EL (cell line): ENCODE measurements around the gene RASGRF2.

Experiments used
- DNase-seq: peaks from one replicate; pipeline ENCODE4 v3.0.0-alpha.2; 2016

Gene RASGRF2, protein sequence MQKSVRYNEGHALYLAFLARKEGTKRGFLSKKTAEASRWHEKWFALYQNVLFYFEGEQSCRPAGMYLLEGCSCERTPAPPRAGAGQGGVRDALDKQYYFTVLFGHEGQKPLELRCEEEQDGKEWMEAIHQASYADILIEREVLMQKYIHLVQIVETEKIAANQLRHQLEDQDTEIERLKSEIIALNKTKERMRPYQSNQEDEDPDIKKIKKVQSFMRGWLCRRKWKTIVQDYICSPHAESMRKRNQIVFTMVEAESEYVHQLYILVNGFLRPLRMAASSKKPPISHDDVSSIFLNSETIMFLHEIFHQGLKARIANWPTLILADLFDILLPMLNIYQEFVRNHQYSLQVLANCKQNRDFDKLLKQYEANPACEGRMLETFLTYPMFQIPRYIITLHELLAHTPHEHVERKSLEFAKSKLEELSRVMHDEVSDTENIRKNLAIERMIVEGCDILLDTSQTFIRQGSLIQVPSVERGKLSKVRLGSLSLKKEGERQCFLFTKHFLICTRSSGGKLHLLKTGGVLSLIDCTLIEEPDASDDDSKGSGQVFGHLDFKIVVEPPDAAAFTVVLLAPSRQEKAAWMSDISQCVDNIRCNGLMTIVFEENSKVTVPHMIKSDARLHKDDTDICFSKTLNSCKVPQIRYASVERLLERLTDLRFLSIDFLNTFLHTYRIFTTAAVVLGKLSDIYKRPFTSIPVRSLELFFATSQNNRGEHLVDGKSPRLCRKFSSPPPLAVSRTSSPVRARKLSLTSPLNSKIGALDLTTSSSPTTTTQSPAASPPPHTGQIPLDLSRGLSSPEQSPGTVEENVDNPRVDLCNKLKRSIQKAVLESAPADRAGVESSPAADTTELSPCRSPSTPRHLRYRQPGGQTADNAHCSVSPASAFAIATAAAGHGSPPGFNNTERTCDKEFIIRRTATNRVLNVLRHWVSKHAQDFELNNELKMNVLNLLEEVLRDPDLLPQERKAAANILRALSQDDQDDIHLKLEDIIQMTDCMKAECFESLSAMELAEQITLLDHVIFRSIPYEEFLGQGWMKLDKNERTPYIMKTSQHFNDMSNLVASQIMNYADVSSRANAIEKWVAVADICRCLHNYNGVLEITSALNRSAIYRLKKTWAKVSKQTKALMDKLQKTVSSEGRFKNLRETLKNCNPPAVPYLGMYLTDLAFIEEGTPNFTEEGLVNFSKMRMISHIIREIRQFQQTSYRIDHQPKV (N-terminal part only)

DNA sequence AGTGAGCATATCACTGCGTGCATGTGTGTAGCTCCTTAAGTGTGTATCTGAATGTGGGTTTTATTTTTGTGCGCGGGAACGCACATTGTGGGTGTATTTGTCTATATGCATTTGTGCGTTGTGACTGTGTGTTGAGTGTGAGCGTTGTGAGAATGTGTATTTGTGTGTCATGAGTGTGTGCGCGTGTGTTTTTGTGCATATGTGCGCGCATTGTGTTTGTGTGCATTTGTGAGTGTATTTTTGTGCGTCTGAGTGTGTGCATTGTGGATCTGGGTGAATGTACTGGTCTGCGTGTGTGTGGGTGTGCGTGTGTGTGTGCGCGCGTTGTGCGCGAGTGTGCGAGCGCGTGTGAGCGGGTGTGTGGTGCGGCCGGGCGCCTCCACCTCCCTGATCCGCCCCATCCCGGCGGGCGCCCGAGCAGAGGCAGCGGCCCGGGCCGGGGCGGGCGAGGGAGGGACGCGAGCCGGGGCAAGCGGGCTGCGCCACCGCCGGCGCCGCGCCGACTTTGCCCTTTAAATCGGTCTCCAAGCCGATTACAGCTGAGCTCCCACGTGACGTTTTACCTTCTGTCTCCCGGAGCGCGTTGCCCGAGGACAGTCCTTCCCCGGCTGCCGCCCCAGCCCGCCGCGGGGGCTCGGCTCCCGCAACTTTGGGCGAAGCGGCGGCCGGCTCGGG lies at the start of gene RASGRF2:
RASGRF2 (plus strand) TSS at position 596 of the 675 bp plus-strand sequence. CDS start 376 bp downstream, outside the sequence.
- DNase-seq, result peak; percentile 52

DNA sequence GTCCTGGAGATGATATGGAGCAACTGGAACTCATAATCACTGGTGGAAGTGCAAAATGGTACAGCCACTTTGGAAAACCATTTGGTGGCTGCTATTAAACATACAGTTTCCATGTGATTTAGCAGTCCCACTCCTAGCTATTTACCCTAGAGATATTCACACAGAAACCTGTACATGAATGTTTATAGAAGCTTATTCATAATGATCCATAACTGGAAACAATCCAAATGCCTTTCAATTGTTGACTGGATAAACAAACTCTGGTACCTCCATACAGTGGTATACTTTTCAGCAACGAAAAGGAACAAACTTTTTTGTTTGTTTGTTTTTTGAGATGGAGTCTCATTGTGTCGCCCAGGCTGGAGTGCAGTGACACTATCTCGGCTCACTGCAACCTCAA lies 47.7 kb upstream of the RASGRF2 start:
- no peak for DNase-seq

DNA sequence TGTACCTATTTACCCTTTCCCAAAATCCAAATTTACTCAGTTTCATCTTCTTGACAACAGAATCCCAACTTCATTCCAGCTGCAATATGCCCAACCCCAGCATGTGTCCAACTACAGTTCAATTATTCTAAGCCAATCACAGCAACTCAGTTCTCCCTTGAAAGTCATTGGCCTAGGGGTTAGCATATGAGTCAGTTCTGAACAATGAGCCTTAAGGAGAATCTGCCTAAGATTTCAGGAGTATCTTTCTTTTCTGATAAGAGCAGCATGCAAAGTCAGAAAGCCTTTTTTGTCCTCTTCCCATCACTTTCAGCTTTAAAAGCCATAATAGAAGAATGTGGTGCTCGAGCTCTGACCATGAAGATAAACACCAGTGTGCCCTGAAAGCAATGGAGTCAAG lies 44.4 kb upstream of the RASGRF2 start:
- peak; percentile 56 for DNase-seq

DNA sequence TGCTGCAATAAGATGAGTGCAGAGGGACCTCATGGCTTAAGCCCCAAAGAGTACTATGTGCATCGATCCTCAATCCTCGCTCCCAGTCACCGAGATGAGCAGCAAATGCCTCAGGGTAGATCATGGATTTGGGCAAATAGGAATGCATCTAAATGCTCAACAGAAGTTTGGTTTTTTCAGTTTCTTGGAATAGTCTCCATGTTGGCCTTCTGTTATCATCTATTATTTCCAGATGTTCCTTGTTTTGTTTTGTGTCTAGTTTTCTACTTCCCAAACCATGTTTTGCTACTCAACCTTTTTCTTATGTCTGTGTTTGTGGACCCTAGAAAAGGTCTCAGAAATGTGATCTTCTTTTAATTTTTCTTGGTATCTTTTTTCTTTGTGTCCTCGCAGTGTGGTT lies 43.5 kb upstream of the RASGRF2 start:
- no peak for DNase-seq

DNA sequence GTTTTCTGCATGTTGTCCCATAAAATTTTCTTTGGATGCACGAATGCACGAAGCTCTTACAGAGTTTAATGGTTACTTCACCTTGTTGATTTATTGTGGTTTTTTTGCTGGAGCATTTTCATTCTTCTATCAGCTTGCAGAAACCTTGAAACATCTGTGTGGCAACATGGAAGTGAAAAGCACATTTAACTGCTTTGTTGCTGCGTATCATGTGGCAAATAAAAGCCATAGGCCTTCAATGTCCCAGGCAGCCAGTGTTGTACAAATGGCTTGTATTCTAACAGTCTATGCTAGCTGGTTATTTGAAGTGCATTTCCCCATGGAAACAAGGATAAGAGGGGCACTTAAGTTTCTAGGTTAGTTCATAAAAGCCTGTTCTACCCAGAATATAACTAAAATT lies 42.5 kb upstream of the RASGRF2 start:
- no peak for DNase-seq

DNA sequence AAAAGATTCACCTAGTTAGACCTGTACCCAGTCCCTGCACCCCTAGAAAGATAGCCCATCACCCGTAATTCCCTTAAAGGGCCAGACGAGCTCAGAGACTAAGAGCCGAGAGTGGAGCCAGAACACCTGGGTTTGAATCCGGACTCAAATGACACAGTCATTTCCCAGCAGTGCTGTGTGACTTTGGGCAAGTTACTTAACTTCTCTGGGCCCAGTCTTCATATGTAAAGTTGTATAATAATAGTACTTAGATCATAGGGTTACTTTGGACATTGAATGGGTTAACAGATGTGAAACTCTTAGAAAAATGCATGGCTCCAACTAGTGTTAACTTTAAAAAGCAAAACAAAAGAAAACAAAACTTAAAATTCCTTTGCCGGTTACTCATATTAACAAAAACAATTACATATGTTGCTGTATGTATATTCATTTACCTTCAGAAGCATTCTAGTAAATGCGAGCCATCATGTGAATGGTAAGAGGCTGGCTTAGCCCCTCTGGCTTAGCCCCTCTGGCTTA lies 40.4 kb upstream of the RASGRF2 start:
- peak; percentile 43 for DNase-seq

DNA sequence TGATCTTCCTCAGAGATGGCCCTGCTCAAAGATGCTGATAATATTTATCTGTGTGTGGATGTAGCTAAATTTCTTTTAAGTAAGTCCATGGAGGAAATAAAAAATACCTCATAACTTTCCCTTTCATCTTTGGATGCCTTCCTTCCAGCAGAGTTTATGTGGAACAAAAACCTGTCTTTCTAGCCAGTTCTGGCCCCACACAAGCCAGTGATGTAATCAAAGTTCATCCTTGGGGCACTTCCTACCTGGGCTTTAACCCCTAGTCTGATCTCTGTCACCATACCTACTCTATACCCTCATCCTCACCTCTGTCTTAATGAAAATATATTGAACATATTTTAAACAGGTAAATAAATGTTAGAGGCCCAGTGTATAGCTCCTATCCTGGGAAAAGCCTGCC lies 39.8 kb upstream of the RASGRF2 start:
- no peak for DNase-seq

DNA sequence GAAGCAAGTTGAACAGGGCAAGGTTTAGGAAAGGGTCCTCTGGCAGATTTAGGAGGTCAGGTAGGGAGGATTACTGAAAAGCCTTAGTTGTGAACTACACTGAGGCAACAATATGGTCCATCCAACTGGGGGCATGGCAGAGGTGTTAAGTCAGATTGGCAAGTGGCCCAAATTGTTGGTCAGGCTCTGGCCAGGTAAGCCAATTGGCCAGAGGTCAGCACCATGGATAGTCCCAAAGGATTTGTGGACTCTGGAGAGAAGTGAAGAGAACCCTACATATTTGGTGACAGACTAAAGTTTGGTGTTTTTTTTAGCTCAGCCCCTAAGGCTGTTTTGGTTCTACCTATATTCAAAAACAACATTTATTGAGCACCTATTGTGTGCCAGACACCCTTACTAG lies 39.1 kb upstream of the RASGRF2 start:
- DNase-seq, result no peak

DNA sequence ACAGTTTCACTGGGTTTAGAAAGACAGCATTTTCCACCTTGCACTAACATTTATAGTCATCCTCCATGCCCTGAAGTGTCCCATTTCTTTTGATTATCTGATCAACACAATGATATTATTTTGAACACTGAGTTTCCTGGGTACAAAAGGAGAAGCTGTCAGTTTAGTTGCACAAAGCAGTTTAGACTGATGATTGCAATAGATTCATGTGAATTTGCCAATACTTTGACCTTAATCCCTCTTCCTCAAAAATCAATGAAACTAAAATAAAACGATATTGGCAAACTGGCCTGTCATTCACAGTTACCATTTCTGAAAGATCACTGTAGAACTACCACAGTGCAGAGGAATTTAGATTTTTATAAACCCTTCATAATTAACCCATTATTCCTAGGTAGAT lies 34.2 kb upstream of the RASGRF2 start:
- no peak for DNase-seq

DNA sequence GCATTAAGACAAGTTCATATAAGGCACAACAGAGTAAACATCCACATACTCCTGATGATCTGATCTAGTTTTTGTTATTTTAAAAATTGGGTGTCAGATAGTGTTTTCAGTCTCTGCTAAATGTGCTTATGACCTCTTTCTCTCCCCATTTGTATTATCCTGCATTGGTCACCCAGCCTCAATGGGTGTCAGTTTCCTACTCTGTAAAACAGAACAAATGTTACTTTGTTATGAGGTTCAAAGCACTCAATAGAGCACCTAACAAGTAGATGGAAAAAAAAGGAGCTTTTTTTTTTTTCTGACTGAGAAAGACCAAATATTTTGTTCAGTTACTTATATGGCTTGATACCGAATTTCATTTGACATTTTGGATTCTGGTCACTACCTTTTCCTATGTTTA lies 33.6 kb upstream of the RASGRF2 start:
- no peak for DNase-seq

DNA sequence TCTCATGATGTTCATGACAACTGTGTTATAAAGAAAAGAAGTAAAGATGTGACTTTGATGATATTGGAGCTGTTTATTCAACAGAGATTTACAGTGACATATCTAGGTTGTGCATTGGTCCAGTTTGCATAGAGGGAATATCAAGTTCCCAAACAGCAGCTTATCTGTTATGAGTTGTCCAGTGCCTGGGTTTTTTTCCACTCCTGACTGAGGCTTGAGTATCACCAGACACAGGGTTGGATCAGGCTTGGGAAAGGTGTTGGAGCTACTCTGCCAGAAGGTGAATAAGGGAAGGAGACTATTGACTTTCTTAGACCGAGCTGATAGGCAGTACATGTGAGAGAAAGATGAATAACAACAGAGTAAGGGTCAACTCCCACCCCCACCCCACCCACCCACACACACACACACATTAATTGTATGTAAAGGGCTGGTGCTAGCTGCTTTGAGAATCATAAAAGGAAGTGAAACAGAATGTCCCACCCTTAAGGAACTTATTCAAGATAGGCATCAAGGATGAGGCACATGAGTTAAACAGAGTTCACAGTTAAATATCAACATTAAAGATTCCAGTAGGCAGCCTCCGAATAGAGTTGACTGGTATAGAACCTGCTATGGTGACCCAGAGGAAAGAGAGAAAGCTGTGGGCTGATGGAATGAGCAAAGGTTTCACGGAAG lies 33.0 kb upstream of the RASGRF2 start:
- DNase-seq, result no peak

DNA sequence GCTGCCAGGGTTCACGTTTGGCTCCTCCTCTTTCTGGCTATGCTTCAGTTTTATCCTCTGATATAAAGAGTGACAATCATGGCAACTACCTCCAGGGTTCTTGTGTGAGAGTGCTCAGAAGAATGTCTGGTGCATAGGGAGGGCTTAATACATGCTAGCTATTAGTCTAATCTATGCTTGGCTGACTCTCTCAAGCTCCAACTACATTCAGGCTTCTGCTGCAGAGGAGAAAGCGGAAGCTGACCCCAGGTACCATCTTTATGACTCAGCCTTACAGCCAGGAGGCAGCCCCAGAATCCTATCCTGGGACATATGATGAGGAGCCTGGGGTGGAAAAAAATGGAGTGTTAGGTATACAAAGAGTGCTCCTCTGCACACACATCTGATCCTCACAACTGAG lies 32.1 kb upstream of the RASGRF2 start:
- no peak for DNase-seq

DNA sequence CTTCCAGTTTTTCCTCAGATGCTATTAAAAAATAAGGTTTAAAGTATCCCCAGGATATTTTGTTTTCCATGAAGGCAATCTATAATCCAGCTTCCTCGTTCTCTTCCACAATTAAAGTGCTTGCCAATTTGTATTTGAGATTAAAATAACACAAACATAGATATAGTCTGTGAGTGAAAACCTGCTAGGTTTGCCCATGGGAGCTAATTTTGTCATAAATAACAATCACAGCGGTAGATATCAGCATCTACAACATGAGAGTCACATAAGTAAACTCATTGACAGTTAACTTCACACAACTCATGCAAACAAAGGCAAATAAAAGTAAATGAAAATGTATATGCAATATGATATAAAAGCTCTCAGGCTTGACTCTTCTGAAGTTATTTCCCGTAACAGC lies 29.2 kb upstream of the RASGRF2 start:
- no peak for DNase-seq

DNA sequence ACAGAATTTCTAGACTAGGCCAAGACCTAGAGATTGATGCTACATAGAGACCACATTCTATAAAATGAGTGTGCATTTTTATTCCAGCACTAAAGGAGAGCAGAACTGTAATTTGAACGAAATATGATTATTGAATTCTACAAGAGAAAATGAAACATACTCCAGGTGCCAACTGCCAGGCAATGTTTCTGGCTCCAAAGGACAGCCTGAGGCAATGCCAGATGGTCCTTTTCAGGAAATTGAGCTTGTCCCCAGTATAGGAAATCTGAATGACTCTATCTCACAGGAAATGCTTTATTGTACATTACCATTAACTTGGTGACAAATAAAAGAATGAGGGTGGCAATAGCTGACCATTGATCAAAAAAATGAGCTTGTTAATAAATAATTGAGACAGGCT lies 28.8 kb upstream of the RASGRF2 start:
- no peak for DNase-seq

DNA sequence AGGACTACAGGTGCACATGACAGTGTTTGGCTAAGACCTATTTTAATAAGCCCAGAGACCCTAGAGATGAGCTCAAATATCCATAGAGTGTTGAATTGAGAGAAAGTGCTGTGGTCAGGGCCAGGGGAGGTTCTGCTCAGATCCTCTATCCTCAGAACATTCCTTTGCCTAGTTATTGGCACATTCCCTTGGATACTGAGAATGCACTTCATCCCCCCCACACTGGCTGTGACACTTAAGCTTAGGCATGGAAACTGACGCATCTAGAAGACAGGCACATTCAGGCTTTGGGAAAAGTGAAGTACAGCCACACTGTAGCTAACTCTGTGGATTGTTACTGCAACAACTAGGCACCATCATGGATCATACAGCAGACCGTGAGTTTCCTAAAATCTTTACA lies 27.1 kb upstream of the RASGRF2 start:
- DNase-seq, result peak; percentile 11

DNA sequence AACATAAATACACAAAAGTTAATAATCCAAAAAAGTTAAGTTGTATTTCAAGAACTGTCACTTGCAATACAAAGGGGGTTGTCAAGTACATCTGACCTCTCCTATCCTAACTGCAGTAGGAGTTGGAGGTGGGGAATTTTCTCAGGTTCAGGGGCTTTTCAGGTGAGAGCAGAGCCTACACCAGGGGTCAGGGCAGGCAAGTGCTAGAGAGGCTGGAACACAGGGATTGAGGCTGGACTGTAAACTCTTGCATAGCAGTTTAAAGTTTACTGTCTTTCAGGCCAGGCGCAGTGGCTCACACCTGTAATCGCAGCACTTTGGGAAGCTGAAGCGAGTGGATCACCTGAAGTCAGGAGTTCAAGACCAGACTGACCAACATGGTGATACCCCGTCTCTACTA lies 25.4 kb upstream of the RASGRF2 start:
- DNase-seq, result no peak

DNA sequence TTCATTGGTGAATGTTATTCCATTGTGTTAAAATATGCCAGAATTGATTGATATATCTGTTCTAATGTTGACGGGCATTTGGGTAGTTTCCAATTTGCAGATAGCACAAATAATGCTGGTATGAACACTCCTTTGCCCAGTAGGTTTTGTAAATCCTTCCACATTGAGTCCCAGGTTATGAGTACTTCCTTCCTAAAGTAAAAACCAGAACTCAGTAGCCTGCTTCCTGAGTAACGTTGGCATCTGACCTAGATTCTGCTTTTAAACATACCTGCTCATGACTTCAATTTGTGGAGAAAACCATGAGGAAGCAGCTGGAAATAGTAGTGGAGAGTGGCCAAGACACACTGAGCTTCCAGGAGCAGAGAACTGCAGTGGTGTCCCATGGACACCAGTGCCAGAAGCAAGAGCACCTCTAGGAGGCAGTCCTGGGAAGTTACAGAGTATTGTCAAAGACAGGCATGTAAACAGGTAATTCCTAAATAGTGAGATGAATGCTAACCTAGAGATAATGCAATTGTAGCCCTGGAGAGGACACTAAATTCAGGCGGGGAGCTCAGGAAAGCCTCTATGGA lies 24.3 kb upstream of the RASGRF2 start:
- DNase-seq, result no peak

DNA sequence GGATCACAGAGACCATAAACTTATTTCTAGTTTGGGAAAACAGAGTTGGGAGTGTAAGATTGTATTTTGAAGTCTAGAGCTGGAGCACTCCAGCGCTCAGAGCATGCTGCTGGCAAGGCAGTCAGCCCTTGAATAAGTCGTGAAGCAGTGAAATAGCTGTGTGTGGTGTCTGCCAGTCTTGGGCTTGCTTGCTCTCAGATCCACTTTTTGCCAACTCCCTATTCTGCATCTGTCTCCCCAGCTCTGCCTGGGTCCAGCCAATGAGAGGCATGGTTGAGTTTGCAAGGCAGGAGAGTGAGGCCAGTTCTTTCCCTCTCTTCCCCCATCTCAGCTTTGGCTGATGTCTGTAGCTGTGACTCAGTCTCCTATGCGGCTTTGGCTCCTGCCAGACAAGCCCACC lies 23.3 kb upstream of the RASGRF2 start:
- DNase-seq, result no peak

DNA sequence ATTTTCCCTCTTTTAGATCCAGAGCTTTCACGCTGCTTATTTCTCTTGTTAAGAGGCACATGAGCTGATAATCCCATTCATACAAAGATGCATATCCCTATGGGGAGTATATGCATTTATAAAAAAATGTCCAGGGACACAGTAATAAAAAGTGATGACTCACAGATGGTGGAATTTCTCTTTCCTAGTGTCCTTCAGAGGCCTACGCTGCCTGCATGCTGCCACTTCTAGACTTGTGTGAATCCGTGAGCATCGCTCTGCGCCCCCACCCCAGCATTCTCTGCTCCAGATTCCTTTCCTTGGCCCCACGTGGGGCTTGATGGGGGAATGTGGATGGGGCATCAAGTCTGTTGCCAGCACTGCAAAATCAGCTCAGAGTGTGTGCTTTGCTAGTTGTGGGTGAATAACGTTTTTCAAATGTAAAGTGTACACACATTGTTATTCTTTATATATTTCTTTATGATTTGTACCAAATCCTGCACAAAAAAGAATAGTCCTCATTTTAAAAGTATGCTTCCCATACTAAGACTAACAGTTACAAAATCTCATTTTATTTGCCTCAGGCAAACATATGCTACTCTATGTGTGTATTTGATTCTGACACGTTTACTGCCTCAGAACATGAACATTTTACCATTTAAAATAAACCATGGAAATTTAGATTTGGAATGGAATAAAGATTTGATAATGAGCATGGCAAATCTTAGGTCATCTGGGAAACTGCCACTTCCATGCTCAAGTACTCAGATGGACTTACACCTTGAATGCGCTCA lies 22.4 kb upstream of the RASGRF2 start:
- DNase-seq, result peak; percentile 59

DNA sequence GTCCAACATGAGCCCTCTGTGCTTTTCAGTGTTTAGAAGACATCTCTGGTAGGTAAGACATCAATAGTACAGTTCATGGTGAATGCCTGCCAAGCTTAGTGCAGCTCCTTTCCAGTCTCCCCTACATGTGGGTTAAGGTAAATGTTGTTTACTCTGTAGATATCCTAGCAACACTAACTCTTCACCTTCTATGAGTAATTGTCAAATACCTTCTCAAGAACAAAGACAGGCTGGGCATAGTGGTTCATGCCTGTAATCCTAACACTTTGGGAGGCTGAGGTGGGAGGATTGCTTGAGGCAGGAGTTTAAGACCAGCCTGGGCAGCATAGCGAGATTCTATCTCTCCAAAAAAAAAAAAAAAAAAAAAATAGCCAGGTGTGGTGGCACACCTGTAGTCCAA lies 18.7 kb upstream of the RASGRF2 start:
- no peak for DNase-seq

DNA sequence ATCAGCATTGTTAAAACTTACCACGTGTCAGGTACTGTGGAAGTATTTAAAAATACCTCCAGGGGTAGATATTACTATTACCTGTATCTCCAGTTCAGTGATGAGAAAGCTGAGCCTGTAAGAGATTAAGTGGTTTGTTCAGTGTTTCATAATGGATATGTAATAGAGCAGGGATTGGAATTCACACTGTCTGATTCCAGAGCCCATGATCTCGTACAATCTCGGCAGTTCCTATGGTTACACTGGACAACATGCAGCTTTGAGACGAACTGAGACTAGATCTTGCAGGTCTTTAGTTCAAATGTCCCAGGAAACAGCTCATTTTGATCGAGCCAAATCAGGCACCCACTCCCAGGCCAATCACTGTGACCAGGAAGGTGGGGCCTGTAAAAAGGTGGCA lies 8.8 kb upstream of the RASGRF2 start:
- no peak for DNase-seq
